Peyer's patch (tissue), 4 donors: ENCODE data around the gene NCAN. TPM values are rescaled to one million over a fixed set of nuclear protein-coding genes. Genes with fewer than 3 reads are reported as not detected.

ENCODE experiments used
- DNase-seq, 3 donors: peaks; one replicate each; pipeline ENCODE4 v3.0.0-alpha.2; 2017 to 2019
- H3K27ac ChIP-seq, 4 donors: fragments of 200-600 bp; sonication (generic); one replicate each; pipeline ENCODE4 v1.5.1; 2016 to 2019
- H3K27me3 ChIP-seq, 2 donors: fragments of 200-600 bp; sonication (generic); one replicate each; pipeline ENCODE4 v1.5.1; 2019
- H3K36me3 ChIP-seq, 3 donors: fragments of 200-600 bp; sonication (generic); one replicate each; pipeline ENCODE4 v1.5.1; 2016 to 2019
- H3K4me1 ChIP-seq, 4 donors: fragments of 200-600 bp; sonication (generic); one replicate each; pipeline ENCODE4 v1.5.1; 2016 to 2019
- H3K4me3 ChIP-seq, 4 donors: fragments of 200-600 bp; sonication (generic); 1 replicate in 3 of 4; 2 replicates in 1 of 4; pipeline ENCODE4 v1.5.1; 2016 to 2019; ENCODE audit warnings: mild to moderate bottlenecking in 1 of 4
- H3K9me3 ChIP-seq, 4 donors: fragments of 200-600 bp; sonication (generic); one replicate each; pipeline ENCODE4 v1.5.1; 2016 to 2019; ENCODE audit warnings: mild to moderate bottlenecking in 1 of 4
- CTCF ChIP-seq, 6 experiments: fragments of 450-650 bp in 4 of 6; fragments of 200-600 bp in 2 of 6; sonication (generic) in 1 of 6; IDR thresholded peaks; one replicate each; pipeline ENCODE4 v1.5.1; 2017 to 2019; ENCODE audit warnings: antibody characterized with exemption in 6 of 6, mild to moderate bottlenecking in 3 of 6, moderate library complexity in 1 of 6
- POLR2A ChIP-seq, 2 donors: fragments of 450-650 bp; IDR thresholded peaks; one replicate each; pipeline ENCODE4 v1.5.1; 2017; ENCODE audit warnings: antibody characterized with exemption in 2 of 2, mild to moderate bottlenecking in 2 of 2, moderate library complexity in 2 of 2
- total RNA-seq, 4 donors: library from RNA; depleted of rRNA; stranded (reverse); fragments of >200 nt; gene quantifications; one replicate each; pipeline ENCODE4 v1.1.0, GENCODE V29; 2016

Gene NCAN
- total RNA-seq, 4 donors from 2014 or later, result not detected

DNA sequence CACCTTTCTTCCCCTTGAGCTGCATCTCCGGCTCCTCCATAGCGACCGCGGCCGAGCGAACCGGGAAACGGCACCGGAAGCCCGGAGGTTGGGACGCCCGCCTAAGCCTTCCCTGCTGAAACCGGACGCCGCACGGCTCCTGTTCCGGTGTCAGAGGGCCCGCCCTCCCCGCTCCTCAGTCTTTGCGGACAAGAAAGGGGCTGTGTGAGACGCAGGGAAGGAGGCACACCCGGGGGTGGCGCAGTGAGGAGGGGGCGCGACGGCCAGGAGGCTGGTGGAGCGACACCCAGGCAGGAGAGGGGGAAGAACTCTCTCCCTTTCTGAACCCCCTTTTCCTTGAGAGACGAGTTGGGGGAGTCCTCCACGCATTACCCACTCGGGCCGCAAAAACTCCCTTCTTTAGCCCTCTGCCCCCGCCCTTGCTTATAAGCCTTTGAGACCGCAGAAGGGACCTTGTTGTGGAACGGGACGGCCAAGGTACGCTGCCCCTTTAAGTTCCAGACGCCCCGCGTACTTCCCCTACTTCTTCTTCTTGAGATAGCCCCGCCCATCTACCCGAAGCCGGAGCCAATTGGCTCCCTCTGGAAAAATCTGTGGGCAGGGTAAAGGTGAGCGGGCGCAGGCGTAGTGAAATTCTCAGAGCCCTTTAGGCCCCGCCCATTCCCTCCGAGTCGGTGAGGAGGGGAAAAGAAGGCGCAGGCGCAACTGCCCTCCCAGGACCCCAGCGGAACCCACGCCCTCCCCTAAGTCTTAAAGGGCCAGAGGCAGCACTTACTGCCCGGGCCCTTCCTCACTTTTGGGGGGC lies 19.5 kb upstream of the NCAN start, which contains the start of the genes BORCS8 and RFXANK:
Gene BORCS8, minus strand, starts transcription at position 75 of the 805 bp plus-strand sequence. Its CDS starts 35 bp downstream, at position 40.
Gene RFXANK, plus strand, starts transcription at position 181 of the 805 bp plus-strand sequence. CDS start 1,689 bp downstream, outside the sequence.
- TF ChIP-seq CTCF (IDR thresholded peaks at IDR 0.05), result peak in 1 of 6 experiments; percentile 1
- peak; percentile 44 to 80 for TF ChIP-seq POLR2A (IDR thresholded peaks at IDR 0.05)
- peak; percentile 98 to 100 (median 99) for DNase-seq
- peak within 1 kb of the TSS; percentile 68 to 96 (median 88) for H3K4me3 ChIP-seq

DNA sequence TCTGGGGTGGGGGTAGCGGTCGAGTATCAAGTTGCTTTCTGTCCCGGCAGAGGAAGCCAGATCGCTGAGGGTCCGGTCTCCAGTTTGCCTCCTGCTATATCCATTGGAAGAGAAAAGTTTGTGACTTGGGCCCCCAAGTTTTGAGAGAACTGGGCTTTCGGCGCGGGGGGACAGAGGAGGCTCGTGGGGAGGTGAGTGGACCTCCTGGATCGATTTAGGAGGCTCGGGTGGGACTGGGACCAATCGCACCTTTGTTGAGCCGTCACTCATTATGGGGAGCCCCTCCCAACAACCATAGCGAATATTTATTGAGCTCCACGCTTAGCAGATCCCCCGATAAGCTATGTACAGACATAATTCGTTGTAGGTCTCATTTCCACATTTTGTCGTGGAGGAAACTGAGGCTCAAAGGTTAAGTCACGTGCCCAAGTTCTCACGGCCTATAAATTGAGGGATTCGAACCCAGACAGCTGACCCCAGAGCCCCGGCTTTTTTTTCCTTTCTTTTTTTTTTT lies 18.8 kb upstream of the NCAN start:
- H3K27ac ChIP-seq, result peak overlapping the region; percentile 95 to 99 (median 98)
- no peaks in the 10 kb centered on the region for H3K9me3 ChIP-seq
- H3K36me3 ChIP-seq, result peaks cover 0 to 18% (median 0%) of the 10 kb centered on the region in 3 donors
- H3K4me1 ChIP-seq, result peaks cover 4 to 35% (median 17%) of the 10 kb centered on the region in 4 donors
- TF ChIP-seq CTCF (IDR thresholded peaks at IDR 0.05) (no peak), POLR2A (IDR thresholded peaks at IDR 0.05) (no peak)
- DNase-seq, result no peak
- H3K27me3 ChIP-seq, result no peaks in the 10 kb centered on the region
- H3K4me3 ChIP-seq, result peak overlapping the region; percentile 68 to 96 (median 88)

More for the DNA sequence above, 19.5 kb upstream of the NCAN start, which contains the start of the genes BORCS8 and RFXANK:
- peaks cover 0 to 13% (median 0%) of the 10 kb centered on the region in 3 donors for H3K36me3 ChIP-seq
- H3K4me1 ChIP-seq, result peaks cover 4 to 35% (median 17%) of the 10 kb centered on the region in 4 donors
- no peaks in the 10 kb centered on the region for H3K27me3 ChIP-seq
- H3K27ac ChIP-seq, result peak within 1 kb of the TSS; percentile 95 to 99 (median 98)
- no peaks in the 10 kb centered on the region for H3K9me3 ChIP-seq

DNA sequence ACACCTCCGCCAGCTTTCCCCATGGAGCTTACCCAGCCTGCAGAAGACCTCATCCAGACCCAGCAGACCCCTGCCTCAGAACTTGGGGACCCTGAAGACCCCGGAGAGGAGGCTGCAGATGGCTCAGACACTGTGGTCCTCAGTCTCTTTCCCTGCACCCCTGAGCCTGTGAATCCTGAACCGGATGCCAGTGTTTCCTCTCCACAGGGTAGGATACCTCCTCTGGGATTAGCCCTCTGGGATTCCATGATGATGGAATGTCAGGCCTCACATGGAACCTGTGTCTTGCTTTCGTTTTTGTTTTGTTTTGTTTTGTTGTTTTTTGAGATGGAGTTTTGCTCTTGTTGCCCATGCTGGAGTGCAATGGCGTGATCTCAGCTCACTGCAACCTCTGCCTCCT lies 17.8 kb upstream of the NCAN start:
- Histone ChIP-seq H3K9me3 (no peaks in the 10 kb centered on the region), H3K27ac (no peak overlapping the region), H3K27me3 (no peaks in the 10 kb centered on the region), H3K36me3 (peaks cover 0 to 28% (median 0%) of the 10 kb centered on the region in 3 donors), H3K4me3 (no peak overlapping the region), H3K4me1 (peaks cover 4 to 35% (median 17%) of the 10 kb centered on the region in 4 donors)
- TF ChIP-seq POLR2A (IDR thresholded peaks at IDR 0.05), result no peak
- TF ChIP-seq CTCF (IDR thresholded peaks at IDR 0.05), result no peak
- no peak for DNase-seq

- Histone ChIP-seq H3K27ac (peak overlapping the region in 1 of 4 donors; percentile 76), H3K4me1 (peaks cover 0 to 12% (median 5%) of the 10 kb centered on the region in 4 donors)
- TF ChIP-seq POLR2A (IDR thresholded peaks at IDR 0.05) (no peak), CTCF (IDR thresholded peaks at IDR 0.05) (no peak)
These were observed 9.8 kb upstream of the NCAN start for GRCh38 chr19:19201697-19202630.

DNA sequence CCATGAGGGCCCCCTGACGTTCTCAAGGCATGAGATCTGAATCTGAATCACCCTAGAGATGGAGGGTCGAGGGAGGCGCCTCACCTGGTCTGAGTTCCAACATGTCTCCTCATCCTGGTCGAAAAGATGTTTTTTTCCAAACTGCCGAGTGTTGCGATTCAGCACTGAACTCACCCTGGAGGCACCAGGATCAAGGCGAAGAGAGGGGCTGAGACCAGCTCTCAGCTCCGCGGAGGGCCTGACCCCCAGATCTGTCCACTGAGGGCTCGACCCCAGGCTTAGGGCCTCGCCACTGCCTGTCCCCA lies 9.1 kb upstream of the NCAN start:
- Histone ChIP-seq H3K27me3 (no peaks in the 10 kb centered on the region), H3K36me3 (peaks cover 0 to 24% (median 0%) of the 10 kb centered on the region in 3 donors), H3K4me1 (peaks cover 0 to 12% (median 5%) of the 10 kb centered on the region in 4 donors), H3K4me3 (peak overlapping the region; percentile 55 to 82 (median 76)), H3K27ac (peak overlapping the region; percentile 61 to 76 (median 70)), H3K9me3 (no peaks in the 10 kb centered on the region)
- no peak for DNase-seq
- no peak for TF ChIP-seq POLR2A (IDR thresholded peaks at IDR 0.05)
- TF ChIP-seq CTCF (IDR thresholded peaks at IDR 0.05), result no peak

More at GRCh38 chr19:19201697-19202630, 9.8 kb upstream of the NCAN start:
- no peak for DNase-seq
- Histone ChIP-seq H3K4me3 (peak overlapping the region; percentile 55 to 82 (median 76)), H3K27me3 (no peaks in the 10 kb centered on the region), H3K9me3 (no peaks in the 10 kb centered on the region), H3K36me3 (peaks cover 0 to 31% (median 0%) of the 10 kb centered on the region in 3 donors)
